HEK293 (cell line): ENCODE measurements around the gene RPS25.

Experiments
- BCL11B ChIP-seq: fragments of 450-650 bp; formaldehyde crosslinking; IDR thresholded peaks from 2 replicates; pipeline ENCODE4 v1.5.1; 2016; ENCODE audit warnings: low read depth, missing biosample characterization, missing genetic modification characterization
- GLIS2 ChIP-seq: fragments of 450-650 bp; formaldehyde crosslinking; IDR thresholded peaks from 2 replicates; pipeline ENCODE4 v1.5.1; 2016; ENCODE audit warnings: missing biosample characterization, missing genetic modification characterization
- IKZF3 ChIP-seq: fragments of 450-650 bp; IDR thresholded peaks from 2 replicates; pipeline ENCODE4 v1.5.0; 2018; ENCODE audit warnings: missing biosample characterization, mild to moderate bottlenecking, missing genetic modification characterization, moderate library complexity
- SP3 ChIP-seq: fragments of 450-650 bp; formaldehyde crosslinking; IDR thresholded peaks from 2 replicates; pipeline ENCODE4 v1.5.1; 2016; ENCODE audit warnings: missing biosample characterization, missing genetic modification characterization
- WT1 ChIP-seq: fragments of 450-650 bp; formaldehyde crosslinking; IDR thresholded peaks from 2 replicates; pipeline ENCODE4 v1.5.1; 2016; ENCODE audit warnings: missing biosample characterization, missing genetic modification characterization
- ZBTB10 ChIP-seq: fragments of 450-650 bp; formaldehyde crosslinking; IDR thresholded peaks from 2 replicates; pipeline ENCODE4 v1.5.1; 2016; ENCODE audit warnings: missing biosample characterization, missing genetic modification characterization
- ZBTB21 ChIP-seq: fragments of 450-650 bp; formaldehyde crosslinking; IDR thresholded peaks from 2 replicates; pipeline ENCODE4 v1.5.1; 2017; ENCODE audit warnings: missing biosample characterization, missing genetic modification characterization
- ZBTB7A ChIP-seq: fragments of 450-650 bp; formaldehyde crosslinking; IDR thresholded peaks from 2 replicates; pipeline ENCODE4 v1.5.1; 2016; ENCODE audit warnings: low read depth, missing biosample characterization, missing genetic modification characterization
- ZBTB8A ChIP-seq: fragments of 450-650 bp; formaldehyde crosslinking; IDR thresholded peaks from 2 replicates; pipeline ENCODE4 v1.5.1; 2016; ENCODE audit warnings: missing biosample characterization, missing genetic modification characterization
- ZNF10 ChIP-seq: fragments of 450-650 bp; formaldehyde crosslinking; IDR thresholded peaks from 2 replicates; pipeline ENCODE4 v1.5.1; 2017; ENCODE audit warnings: missing biosample characterization, missing genetic modification characterization
- ZNF16 ChIP-seq: fragments of 450-650 bp; formaldehyde crosslinking; IDR thresholded peaks from 2 replicates; pipeline ENCODE4 v1.5.1; 2016; ENCODE audit warnings: low read depth, missing biosample characterization, missing genetic modification characterization
- ZNF169 ChIP-seq: fragments of 450-650 bp; formaldehyde crosslinking; IDR thresholded peaks from 2 replicates; pipeline ENCODE4 v1.5.1; 2016; ENCODE audit warnings: missing biosample characterization, missing genetic modification characterization
- ZNF391 ChIP-seq: fragments of 450-650 bp; formaldehyde crosslinking; IDR thresholded peaks from 2 replicates; pipeline ENCODE4 v1.5.1; 2016; ENCODE audit warnings: low read depth, missing biosample characterization, missing genetic modification characterization, borderline replicate concordance
- ZNF416 ChIP-seq: fragments of 450-650 bp; formaldehyde crosslinking; IDR thresholded peaks from 2 replicates; pipeline ENCODE4 v1.5.1; 2016; ENCODE audit warnings: missing biosample characterization, missing genetic modification characterization
- ZNF558 ChIP-seq: fragments of 450-650 bp; formaldehyde crosslinking; IDR thresholded peaks from 2 replicates; pipeline ENCODE4 v1.5.1; 2016; ENCODE audit warnings: missing biosample characterization, missing genetic modification characterization
- ZNF561 ChIP-seq: fragments of 450-650 bp; IDR thresholded peaks from 2 replicates; pipeline ENCODE4 v1.5.1; 2018; ENCODE audit warnings: missing biosample characterization, missing genetic modification characterization, borderline replicate concordance
- ZNF629 ChIP-seq: fragments of 450-650 bp; formaldehyde crosslinking; IDR thresholded peaks from 2 replicates; pipeline ENCODE4 v1.5.1; 2017; ENCODE audit warnings: missing biosample characterization, missing genetic modification characterization
- ZNF645 ChIP-seq: fragments of 450-650 bp; formaldehyde crosslinking; IDR thresholded peaks from 2 replicates; pipeline ENCODE4; 2016; ENCODE audit warnings: missing biosample characterization, missing genetic modification characterization
- ZSCAN30 ChIP-seq: fragments of 450-650 bp; IDR thresholded peaks from 2 replicates; pipeline ENCODE4 v1.5.1; 2018; ENCODE audit warnings: missing biosample characterization, mild to moderate bottlenecking, missing genetic modification characterization, moderate library complexity
- TF ChIP-seq, protein P1 (sequence below): fragments of 450-650 bp; formaldehyde crosslinking; IDR thresholded peaks from 2 replicates; pipeline ENCODE4 v1.5.1; 2016; ENCODE audit warnings: missing biosample characterization, missing genetic modification characterization
- TF ChIP-seq, protein P2 (sequence below): fragments of 450-650 bp; formaldehyde crosslinking; IDR thresholded peaks from 2 replicates; pipeline ENCODE4 v1.5.1; 2016; ENCODE audit warnings: missing biosample characterization, missing genetic modification characterization

Gene RPS25

DNA sequence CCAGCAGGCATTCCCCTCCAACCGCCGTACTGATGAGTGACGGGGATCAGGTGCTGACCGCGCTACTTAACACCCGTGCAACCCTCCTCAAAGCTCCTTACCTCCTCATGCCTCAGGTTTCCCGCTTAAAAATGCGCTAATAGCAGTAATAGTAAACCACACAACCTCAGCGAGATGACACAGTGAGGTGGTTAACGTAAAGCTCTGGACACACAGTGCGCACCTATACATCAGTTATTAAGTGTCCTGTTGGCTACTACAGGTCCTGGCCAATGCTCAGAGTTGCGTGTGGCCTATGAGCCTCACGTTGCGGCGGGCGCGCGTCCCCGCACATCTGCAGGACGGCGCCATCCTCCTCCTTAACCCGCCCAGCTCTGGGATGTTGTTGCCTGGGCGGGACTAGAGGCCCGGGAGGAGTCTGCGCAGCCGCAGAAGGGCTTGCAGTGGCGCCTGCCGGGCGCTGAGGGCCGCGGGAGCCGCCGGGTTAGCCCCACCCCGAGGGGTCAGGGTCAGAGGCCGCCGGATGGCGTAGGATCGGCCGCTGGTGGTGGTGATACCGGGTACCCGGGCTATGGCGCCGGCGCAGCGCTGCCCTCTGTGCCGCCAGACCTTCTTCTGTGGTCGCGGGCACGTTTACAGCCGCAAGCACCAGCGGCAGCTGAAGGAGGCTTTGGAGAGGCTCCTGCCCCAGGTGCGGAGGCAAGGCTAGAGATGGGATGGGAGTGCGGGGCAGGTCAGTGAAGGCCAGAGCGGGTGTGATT, 20.3 kb downstream of the RPS25 start, which contains the start of gene CENATAC (continued):
- TF ChIP-seq ZBTB8A (tag by site-specific recombination) (0 out of 2 replicates have a peak, but pooled peaks have one; percentile 29), SP3 (tag by site-specific recombination) (peak; percentile 78), ZNF10 (tag by site-specific recombination) (no peak), ZNF629 (0 out of 2 replicates have a peak, but pooled peaks have one; percentile 38), ZBTB21 (tag by site-specific recombination) (0 out of 2 replicates have a peak, but pooled peaks have one; percentile 5), ZBTB10 (tag by site-specific recombination) (peak; percentile 59; the same call in 1 of the 2 replicates), ZNF558 (tag by site-specific recombination) (no peak), ZNF391 (peak; percentile 10; the same call in 1 of the 2 replicates), ZNF169 (no peak), ZSCAN30 (tag by site-specific recombination) (0 out of 2 replicates have a peak, but pooled peaks have one; percentile 33), ZNF645 (tag by site-specific recombination) (no peak), ZBTB7A (tag by site-specific recombination) (no peak), IKZF3 (tag by site-specific recombination) (0 out of 2 replicates have a peak, but pooled peaks have one; percentile 7), ZNF416 (tag by site-specific recombination) (no peak), WT1 (tag by site-specific recombination) (peak; percentile 59; the same call in 1 of the 2 replicates), ZNF16 (tag by site-specific recombination) (no peak), BCL11B (peak; percentile 94), ZNF561 (tag by site-specific recombination) (no peak), GLIS2 (tag by site-specific recombination) (peak; percentile 65; the same call in 1 of the 2 replicates)
- TF ChIP-seq, protein P1, sequence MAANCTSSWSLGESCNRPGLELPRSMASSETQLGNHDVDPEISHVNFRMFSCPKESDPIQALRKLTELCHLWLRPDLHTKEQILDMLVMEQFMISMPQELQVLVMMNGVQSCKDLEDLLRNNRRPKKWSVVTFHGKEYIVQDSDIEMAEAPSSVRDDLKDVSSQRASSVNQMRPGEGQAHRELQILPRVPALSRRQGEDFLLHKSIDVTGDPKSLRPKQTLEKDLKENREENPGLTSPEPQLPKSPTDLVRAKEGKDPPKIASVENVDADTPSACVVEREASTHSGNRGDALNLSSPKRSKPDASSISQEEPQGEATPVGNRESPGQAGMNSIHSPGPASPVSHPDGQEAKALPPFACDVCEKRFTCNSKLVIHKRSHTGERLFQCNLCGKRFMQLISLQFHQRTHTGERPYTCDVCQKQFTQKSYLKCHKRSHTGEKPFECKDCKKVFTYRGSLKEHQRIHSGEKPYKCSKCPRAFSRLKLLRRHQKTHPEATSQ = 0 out of 2 replicates have a peak, but pooled peaks have one; percentile 19
- TF ChIP-seq, protein P2, sequence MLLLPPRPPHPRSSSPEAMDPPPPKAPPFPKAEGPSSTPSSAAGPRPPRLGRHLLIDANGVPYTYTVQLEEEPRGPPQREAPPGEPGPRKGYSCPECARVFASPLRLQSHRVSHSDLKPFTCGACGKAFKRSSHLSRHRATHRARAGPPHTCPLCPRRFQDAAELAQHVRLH = no peak
